Measurements from ENCODE around the gene PTPRM.

- TF ChIP-seq CHD2 (IDR thresholded peaks at IDR 0.05; ENCODE audit: low read length), result no peak
- TF ChIP-seq CTCF (IDR thresholded peaks at IDR 0.05; ENCODE audit: control extremely low read depth in 1 of 3, insufficient read depth in 1 of 3, low read depth in 1 of 3, low read length in 3 of 3), result no peak
- TF ChIP-seq CBX8 (IDR thresholded peaks at IDR 0.05; ENCODE audit: borderline replicate concordance, low read depth, low read length), result no peak
- no peak for TF ChIP-seq TEAD4 (IDR thresholded peaks at IDR 0.05; ENCODE audit: low read depth, low read length)
- TF ChIP-seq SP1 (IDR thresholded peaks at IDR 0.05; ENCODE audit: low read depth, low read length), result no peak
- no peak for TF ChIP-seq POLR2A (IDR thresholded peaks at IDR 0.05; ENCODE audit: control extremely low read depth in 1 of 2, low read depth in 2 of 2, low read length in 2 of 2)
- TF ChIP-seq TCF12 (IDR thresholded peaks at IDR 0.05; ENCODE audit: low read depth, low read length), result no peak
- no peak for TF ChIP-seq RAD21 (IDR thresholded peaks at IDR 0.05 in 1 of 2, conservative IDR thresholded peaks at IDR 0.05 in 1 of 2; ENCODE audit: low read depth in 2 of 2, low read length in 2 of 2)
- TF ChIP-seq KDM1A (IDR thresholded peaks at IDR 0.05; ENCODE audit: borderline replicate concordance, low read length), result no peak
- TF ChIP-seq BCL11A (IDR thresholded peaks at IDR 0.05; ENCODE audit: low read depth in 2 of 2, low read length in 2 of 2), result no peak
Observed at GRCh38 chr18:7671105-7671504, 104.0 kb downstream of the PTPRM start.
